SIG-M5 (cell line): Measurements from ENCODE around the gene B4GALNT3.

Experiments used
- DNase-seq: peaks from one replicate; lab custom pipeline; 2025; lab: John Stamatoyannopoulos, UW

B4GALNT3 gene

DNA sequence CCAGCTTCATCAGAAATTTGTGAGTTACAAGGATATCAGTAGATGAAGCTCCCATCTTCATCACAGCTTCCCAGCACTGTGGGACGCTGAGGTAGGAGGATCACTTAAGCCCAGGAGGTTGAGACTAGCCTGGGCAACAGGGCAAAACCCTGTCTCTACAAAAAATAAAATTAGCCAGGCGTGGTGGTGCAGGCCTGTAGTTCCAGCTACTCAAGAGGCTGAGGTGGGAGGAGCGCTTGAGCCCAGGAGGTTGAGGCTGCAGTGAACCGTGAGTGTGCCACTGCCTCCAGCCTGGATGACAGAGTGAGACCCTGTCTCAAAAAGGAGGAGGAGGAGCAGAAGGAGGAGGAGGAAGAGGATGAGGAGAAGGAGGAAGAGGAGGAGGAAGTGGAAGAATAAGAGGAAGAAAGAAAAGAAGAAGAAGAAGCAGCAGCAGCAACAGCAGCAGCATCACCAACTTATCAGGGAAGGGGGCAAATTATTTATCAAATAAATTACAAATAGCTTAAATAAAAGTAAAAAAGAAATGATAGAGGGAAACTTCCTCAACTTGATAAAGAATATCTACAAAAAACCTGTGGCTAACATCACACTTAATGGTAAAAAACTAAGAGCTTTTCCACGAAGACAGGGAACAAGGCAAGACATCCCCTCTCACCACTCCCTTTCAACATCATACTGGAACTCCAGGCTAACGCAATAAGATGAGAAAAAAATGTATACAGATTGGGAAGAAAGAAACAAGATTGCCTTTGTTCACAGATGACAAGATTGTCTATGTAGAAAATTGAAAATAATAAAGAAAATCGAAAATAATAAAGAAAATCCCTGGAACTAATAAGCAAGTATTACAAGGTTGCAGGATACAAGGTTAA lies 133.9 kb downstream of the B4GALNT3 start:
- DNase-seq: no peak

- DNase-seq: no peak
These were observed 138.3 kb downstream of the B4GALNT3 start for GRCh38 chr12:597926-598568.

DNA sequence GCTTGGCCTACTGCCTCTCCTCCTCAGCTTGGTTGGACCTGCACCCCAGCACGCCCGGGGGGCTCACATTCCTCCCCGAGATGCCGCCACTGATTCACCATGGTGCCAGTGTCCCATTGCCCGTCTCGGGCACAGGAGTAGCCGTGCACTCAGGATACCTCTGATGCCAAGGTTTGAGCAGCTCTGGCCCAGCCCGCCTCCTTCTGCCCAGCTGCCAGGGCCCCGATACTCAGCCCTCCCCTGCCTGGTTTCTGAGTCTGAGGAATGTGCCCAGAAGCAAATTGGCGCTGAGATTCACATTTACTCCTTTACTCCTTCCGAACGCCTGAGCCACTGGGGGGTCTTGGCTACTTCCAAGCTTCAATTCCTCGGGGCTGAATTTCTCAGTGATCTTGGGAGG lies 140.0 kb downstream of the B4GALNT3 start:
- DNase-seq: no peak

DNA sequence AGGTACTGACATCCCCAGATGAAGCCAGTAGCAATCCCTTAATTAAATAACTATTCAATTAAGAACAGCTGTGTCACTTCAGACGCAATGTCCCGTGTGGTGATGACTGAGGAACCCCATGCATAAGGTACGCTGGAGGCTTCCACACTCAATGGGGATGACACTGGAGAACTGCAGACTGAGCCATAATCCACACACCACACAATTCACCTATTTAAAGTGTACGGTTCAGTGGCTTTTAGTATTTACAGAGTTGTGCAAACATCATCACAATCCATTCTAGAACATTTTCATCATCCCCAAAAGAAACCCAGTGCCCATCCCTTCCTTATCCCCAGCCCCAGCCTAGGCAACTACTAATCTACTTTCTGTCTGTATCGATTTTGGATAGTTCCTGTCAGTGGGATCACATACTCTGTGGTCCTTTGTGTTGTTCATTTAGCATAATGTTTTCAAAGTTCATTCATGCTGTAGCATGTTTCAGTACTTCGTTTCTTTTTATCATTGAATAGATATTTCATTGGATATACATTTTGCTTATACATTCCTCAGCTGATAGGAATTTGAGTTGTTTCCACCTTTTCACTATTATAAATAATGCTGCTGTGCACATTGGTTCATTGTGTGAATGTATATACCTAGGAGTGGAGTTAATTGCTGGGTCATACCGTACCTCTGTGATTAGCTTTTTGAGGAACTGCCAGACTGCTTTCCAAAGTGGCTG lies 142.4 kb downstream of the B4GALNT3 start:
- no peak for DNase-seq

DNA sequence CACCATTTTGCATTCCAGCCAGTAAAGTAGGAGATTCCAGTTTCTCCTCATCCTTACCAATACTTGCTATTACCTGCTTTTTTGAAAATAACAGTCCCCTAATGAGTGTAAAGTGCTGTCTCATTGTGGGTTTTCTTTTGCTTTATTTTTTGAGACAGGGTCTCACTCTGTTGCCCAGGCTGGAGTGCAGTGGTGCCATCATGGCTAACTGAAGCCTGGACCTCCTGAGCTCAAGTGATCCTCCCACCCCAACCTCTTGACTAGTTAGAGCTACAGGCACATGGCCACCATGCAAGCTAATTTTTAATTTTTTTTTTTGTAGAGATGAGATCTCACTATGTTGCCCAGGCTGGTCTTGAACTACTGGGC lies 142.9 kb downstream of the B4GALNT3 start:
- DNase-seq: no peak

GRCh38 chr12:604956-605355 lies 145.2 kb downstream of the B4GALNT3 start:
- no peak for DNase-seq

- DNase-seq: no peak
These were observed 147.8 kb downstream of the B4GALNT3 start for GRCh38 chr12:607541-608001.

GRCh38 chr12:608413-608812 lies 148.7 kb downstream of the B4GALNT3 start:
- DNase-seq: no peak

- DNase-seq: no peak
These were observed 149.2 kb downstream of the B4GALNT3 start for GRCh38 chr12:608921-609320.

DNA sequence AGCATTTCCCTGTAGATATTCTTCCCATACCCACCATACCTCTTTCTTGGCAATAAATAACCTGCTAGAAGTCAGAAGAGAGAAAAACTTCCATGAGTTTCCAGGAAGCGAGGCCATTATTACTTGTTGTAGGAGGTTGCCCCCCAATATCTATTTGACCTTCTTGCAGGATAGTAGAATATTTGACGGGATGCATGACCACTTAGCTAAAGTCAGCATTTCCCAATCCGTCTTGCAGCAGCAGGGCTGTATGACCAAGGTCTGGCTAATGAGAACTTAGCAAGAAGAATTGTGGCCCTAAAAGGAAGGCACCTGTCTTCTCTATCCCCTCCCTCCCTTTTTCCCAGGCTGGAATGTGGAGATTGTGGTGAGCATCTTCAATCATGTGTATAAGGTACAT lies 152.0 kb downstream of the B4GALNT3 start:
- DNase-seq: no peak

GRCh38 chr12:612293-612692 lies 152.6 kb downstream of the B4GALNT3 start:
- no peak for DNase-seq

- DNase-seq: no peak
These were observed 153.1 kb downstream of the B4GALNT3 start for GRCh38 chr12:612886-613285.
